SK-N-MC (cell line): ENCODE results near the gene ASPG.

Experiments used
- DNase-seq: peaks from one replicate; pipeline ENCODE4 v3.0.0-alpha.2; 2011; ENCODE audit warnings: low read depth, low spot score
- H3K27ac ChIP-seq: fragments of 200-600 bp; sonication (generic); 2 replicates; pipeline ENCODE4 v1.5.1; 2016; ENCODE audit warnings: mixed run types
- H3K36me3 ChIP-seq: fragments of 200-600 bp; sonication (generic); 2 replicates; pipeline ENCODE4 v1.6.1; 2017; ENCODE audit warnings: antibody characterized with exemption, low read length, mixed read lengths; ENCODE audit not compliant: insufficient read depth
- H3K4me3 ChIP-seq: fragments of 200-600 bp; sonication (generic); 2 replicates; pipeline ENCODE4 v1.5.1; 2016
- H3K9ac ChIP-seq: fragments of 200-600 bp; sonication (generic); 2 replicates; pipeline ENCODE4 v1.8.0; 2017; ENCODE audit warnings: mixed run types, mixed read lengths; ENCODE audit not compliant: insufficient read length
- H3K9me3 ChIP-seq: fragments of 200-600 bp; sonication (generic); 2 replicates; pipeline ENCODE4 v1.6.1; 2017; ENCODE audit warnings: low read depth, mild to moderate bottlenecking, antibody characterized with exemption, low read length, moderate library complexity, mixed read lengths
- EZH2 ChIP-seq: fragments of 200-600 bp; sonication (generic); IDR thresholded peaks from one replicate; pipeline ENCODE4 v1.6.1; 2017; ENCODE audit warnings: antibody characterized with exemption
- FOXP2 ChIP-seq: optimal IDR thresholded peaks from 2 replicates; pipeline ENCODE3; 2011; ENCODE audit warnings: mild to moderate bottlenecking, moderate library complexity; ENCODE audit not compliant: insufficient read depth; ENCODE audit errors: extremely low read length, control extremely low read depth
- POLR2AphosphoS5 ChIP-seq: IDR thresholded peaks from 2 replicates; pipeline ENCODE4 v1.6.1; 2012; ENCODE audit warnings: mild to moderate bottlenecking, low read depth, low read length, borderline replicate concordance

The ASPG gene

GRCh38 chr14:104115691-104116287, 30.3 kb downstream of the ASPG start:
- TF ChIP-seq FOXP2 (no peak), EZH2 (no peak), POLR2AphosphoS5 (no peak)
- Histone ChIP-seq H3K27ac (no peak overlapping the region), H3K9ac (no peak overlapping the region), H3K36me3 (no peaks in the 10 kb centered on the region), H3K9me3 (no peaks in the 10 kb centered on the region), H3K4me3 (no peak overlapping the region)
- DNase-seq = no peak

DNA sequence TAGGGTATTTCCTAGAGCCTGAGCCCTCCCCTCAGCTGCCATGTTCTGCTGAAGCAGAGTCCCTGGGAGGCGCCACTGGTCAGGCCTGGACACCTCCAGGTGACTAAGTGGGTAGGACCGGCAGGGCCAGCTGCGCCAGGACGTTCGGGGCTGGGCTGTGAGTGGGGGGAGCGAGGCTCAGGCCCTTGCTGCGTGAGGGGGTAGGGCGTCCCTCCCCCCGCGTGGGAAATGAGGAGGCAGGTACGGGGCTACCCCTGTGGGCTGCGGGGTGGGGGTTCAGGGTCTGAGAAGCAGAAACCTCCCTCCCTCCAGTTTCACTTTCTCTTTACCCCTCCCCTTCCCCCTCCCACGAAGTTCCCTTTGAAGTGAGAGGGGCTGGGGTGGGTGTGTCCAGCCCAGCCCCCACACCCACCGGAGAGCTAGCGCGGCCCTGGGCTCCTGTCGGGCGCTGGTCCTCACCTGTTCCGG, 30.8 kb downstream of the ASPG start:
- Histone ChIP-seq H3K9me3 (no peaks in the 10 kb centered on the region), H3K4me3 (no peak overlapping the region), H3K9ac (no peak overlapping the region), H3K36me3 (no peaks in the 10 kb centered on the region), H3K27ac (no peak overlapping the region)
- no peak for DNase-seq
- TF ChIP-seq POLR2AphosphoS5 = no peak
- TF ChIP-seq FOXP2 = no peak
- no peak for TF ChIP-seq EZH2

DNA sequence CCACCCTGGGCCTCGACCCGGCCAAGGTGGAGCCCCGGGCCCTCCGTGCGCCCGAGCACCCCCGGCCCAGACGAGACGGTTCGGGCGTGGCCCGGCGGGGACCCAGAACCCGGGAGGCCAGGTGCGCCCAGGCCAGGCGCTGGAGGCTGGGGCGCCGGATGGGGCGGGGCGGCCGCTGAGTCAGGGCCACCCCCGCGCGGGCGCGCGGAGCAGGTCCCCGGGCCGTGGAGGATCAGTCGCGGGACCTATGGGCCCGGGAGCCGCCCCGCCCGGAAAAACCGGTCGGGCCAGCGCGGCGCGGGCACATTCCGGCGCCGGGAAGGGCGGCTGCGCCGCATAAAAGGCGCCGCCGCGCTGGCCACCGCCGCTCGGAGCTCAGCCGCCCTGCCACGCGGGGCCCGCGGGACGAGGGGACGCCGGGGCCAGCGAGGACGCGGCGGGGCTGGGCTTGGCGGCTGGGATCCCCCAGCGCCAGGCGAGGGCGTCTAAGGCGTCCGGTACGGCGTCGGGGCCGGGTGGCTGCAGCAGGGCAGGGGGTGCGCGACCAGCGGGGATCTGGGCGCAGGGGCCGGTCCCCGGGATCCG, 31.3 kb downstream of the ASPG start:
- H3K27ac ChIP-seq = no peak overlapping the region
- DNase-seq = no peak
- no peaks in the 10 kb centered on the region for H3K9me3 ChIP-seq
- no peak for TF ChIP-seq EZH2
- no peak for TF ChIP-seq POLR2AphosphoS5
- TF ChIP-seq FOXP2 = no peak
- no peaks in the 10 kb centered on the region for H3K36me3 ChIP-seq
- no peak overlapping the region for H3K9ac ChIP-seq
- no peak overlapping the region for H3K4me3 ChIP-seq

GRCh38 chr14:104117341-104118005, 32.0 kb downstream of the ASPG start:
- Histone ChIP-seq H3K27ac (no peak overlapping the region), H3K9me3 (no peaks in the 10 kb centered on the region), H3K4me3 (no peak overlapping the region), H3K36me3 (no peaks in the 10 kb centered on the region), H3K9ac (no peak overlapping the region)
- no peak for DNase-seq
- TF ChIP-seq FOXP2 (no peak), EZH2 (peak; percentile 86), POLR2AphosphoS5 (no peak)

- Histone ChIP-seq H3K9me3 (no peaks in the 10 kb centered on the region), H3K36me3 (no peaks in the 10 kb centered on the region), H3K4me3 (no peak overlapping the region), H3K27ac (no peak overlapping the region), H3K9ac (no peak overlapping the region)
- TF ChIP-seq POLR2AphosphoS5 (no peak), FOXP2 (no peak), EZH2 (no peak)
- DNase-seq = no peak
These were observed 32.7 kb downstream of the ASPG start for GRCh38 chr14:104118006-104118844.

- TF ChIP-seq EZH2 = no peak
- TF ChIP-seq FOXP2 = no peak
- no peak for TF ChIP-seq POLR2AphosphoS5
- DNase-seq = no peak
- Histone ChIP-seq H3K27ac (no peak overlapping the region), H3K9ac (no peak overlapping the region), H3K9me3 (no peaks in the 10 kb centered on the region), H3K36me3 (no peaks in the 10 kb centered on the region), H3K4me3 (no peak overlapping the region)
These were observed 33.6 kb downstream of the ASPG start for GRCh38 chr14:104119119-104119487.

DNA sequence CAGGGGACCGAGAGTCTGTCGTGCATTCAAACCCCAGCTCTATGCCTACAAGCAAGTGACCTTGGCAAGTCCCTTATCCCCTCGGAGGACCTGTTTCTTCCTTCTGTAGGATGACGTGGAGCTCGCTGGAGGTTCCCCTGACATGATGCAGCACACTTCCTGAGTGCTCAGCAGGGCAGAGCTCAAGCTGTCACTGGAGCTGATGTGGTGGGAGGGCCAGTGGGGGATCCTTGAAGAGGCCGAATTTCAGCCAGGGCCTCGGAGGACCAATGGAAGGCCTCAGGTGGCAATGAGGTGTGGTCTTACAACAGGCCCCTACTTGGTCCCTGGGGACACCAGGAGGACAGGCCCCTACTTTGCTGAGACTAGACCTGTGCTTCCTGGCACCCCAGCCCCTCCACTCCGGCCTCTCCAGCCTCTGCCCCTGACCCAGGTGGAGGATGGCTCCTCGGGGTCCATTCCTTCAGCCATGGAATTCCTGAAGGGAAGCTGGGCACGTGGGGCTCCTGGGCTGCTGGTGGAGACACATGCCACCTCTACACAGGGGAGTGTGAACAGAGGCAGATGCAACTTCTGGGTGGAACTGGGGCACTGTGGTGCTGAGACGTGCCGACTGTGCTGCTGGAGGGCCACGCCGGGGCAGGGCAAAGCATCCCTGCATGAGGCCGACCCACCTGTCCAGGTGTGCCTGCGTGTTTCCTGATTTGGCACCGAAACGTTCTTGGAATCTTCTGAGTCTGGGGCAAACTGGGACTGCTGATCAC, 34.2 kb downstream of the ASPG start:
- no peaks in the 10 kb centered on the region for H3K36me3 ChIP-seq
- H3K9ac ChIP-seq = no peak overlapping the region
- H3K27ac ChIP-seq = no peak overlapping the region
- no peak for DNase-seq
- H3K4me3 ChIP-seq = no peak overlapping the region
- no peaks in the 10 kb centered on the region for H3K9me3 ChIP-seq
- TF ChIP-seq POLR2AphosphoS5 (no peak), EZH2 (no peak), FOXP2 (no peak)
